HEK293 (cell line): Measurements from ENCODE around the gene LAMA2.

ENCODE experiments used
- CTCF ChIA-PET: fragments of 350-600 bp; formaldehyde crosslinking; extraction: SDS; loops from one replicate; lab custom pipeline; 2021; ENCODE audit warnings: antibody characterized with exemption; lab: Yijun Ruan, JAX
- POLR2A ChIA-PET: fragments of 300-600 bp; formaldehyde crosslinking; extraction: SDS; loops from one replicate; lab custom pipeline; 2020; ENCODE audit warnings: antibody characterized with exemption, inconsistent platforms; lab: Yijun Ruan, JAX
- H3K27ac ChIP-seq: fragments of 200-500 bp; sonication (Bioruptor generic); 2 replicates; pipeline ENCODE4 v1.5.1; 2014; ENCODE audit warnings: low read depth, low read length, control low read depth, inconsistent platforms; ENCODE audit errors: extremely low read depth
- H3K36me3 ChIP-seq, 2 experiments: fragments of 200-500 bp in 1 of 2; sonication (Bioruptor generic) in 1 of 2; 1 replicate in 1 of 2; 2 replicates in 1 of 2; pipeline ENCODE4 v1.5.1; 2014 to 2017; ENCODE audit warnings: inconsistent platforms in 2 of 2, low read length in 2 of 2; ENCODE audit not compliant: control insufficient read depth in 2 of 2, insufficient read depth in 1 of 2
- H3K4me1 ChIP-seq: fragments of 200-500 bp; sonication (Bioruptor generic); 2 replicates; pipeline ENCODE4 v1.5.1; 2014; ENCODE audit warnings: mild to moderate bottlenecking, low read length, inconsistent platforms; ENCODE audit not compliant: control insufficient read depth, insufficient read depth
- H3K4me3 ChIP-seq: 2 replicates; pipeline ENCODE4 v1.5.1; 2011; ENCODE audit warnings: low read depth, mild to moderate bottlenecking, control low read depth, low read length, moderate library complexity
- H3K9me3 ChIP-seq: fragments of 200-500 bp; sonication (Bioruptor generic); 2 replicates; pipeline ENCODE4 v1.5.1; 2014; ENCODE audit warnings: low read depth, low read length, inconsistent platforms; ENCODE audit not compliant: control insufficient read depth, insufficient read depth
- IKZF3 ChIP-seq: fragments of 450-650 bp; IDR thresholded peaks from 2 replicates; pipeline ENCODE4 v1.5.0; 2018; ENCODE audit warnings: missing biosample characterization, mild to moderate bottlenecking, missing genetic modification characterization, moderate library complexity
- MYNN ChIP-seq: fragments of 450-650 bp; formaldehyde crosslinking; IDR thresholded peaks from 2 replicates; pipeline ENCODE4 v1.5.1; 2016; ENCODE audit warnings: missing biosample characterization, missing genetic modification characterization, borderline replicate concordance
- SCRT1 ChIP-seq: fragments of 450-650 bp; formaldehyde crosslinking; IDR thresholded peaks from 2 replicates; pipeline ENCODE4 v1.5.1; 2016; ENCODE audit warnings: missing biosample characterization, missing genetic modification characterization, borderline replicate concordance
- SP7 ChIP-seq: fragments of 450-650 bp; formaldehyde crosslinking; IDR thresholded peaks from 2 replicates; pipeline ENCODE4 v1.5.1; 2016; ENCODE audit warnings: missing biosample characterization, missing genetic modification characterization
- ZBTB26 ChIP-seq: fragments of 450-650 bp; formaldehyde crosslinking; optimal IDR thresholded peaks from 2 replicates; pipeline ENCODE3; 2016; ENCODE audit warnings: missing biosample characterization, mild to moderate bottlenecking, missing genetic modification characterization
- ZNF112 ChIP-seq: fragments of 450-650 bp; formaldehyde crosslinking; IDR thresholded peaks from 2 replicates; pipeline ENCODE4 v1.5.0; 2017; ENCODE audit warnings: missing biosample characterization, missing genetic modification characterization
- ZNF23 ChIP-seq: fragments of 450-650 bp; formaldehyde crosslinking; IDR thresholded peaks from 2 replicates; pipeline ENCODE4 v1.5.1; 2016; ENCODE audit warnings: missing biosample characterization, missing genetic modification characterization, borderline replicate concordance
- ZNF24 ChIP-seq: fragments of 450-650 bp; formaldehyde crosslinking; IDR thresholded peaks from 2 replicates; pipeline ENCODE4 v1.5.1; 2016; ENCODE audit warnings: missing biosample characterization, missing genetic modification characterization
- ZNF311 ChIP-seq: fragments of 450-650 bp; formaldehyde crosslinking; IDR thresholded peaks from 2 replicates; pipeline ENCODE4 v1.5.1; 2017; ENCODE audit warnings: missing biosample characterization, missing genetic modification characterization, borderline replicate concordance
- ZNF324 ChIP-seq: fragments of 450-650 bp; formaldehyde crosslinking; IDR thresholded peaks from 2 replicates; pipeline ENCODE4 v1.5.1; 2016; ENCODE audit warnings: missing biosample characterization, missing genetic modification characterization
- ZNF48 ChIP-seq: fragments of 450-650 bp; formaldehyde crosslinking; IDR thresholded peaks from 2 replicates; pipeline ENCODE4 v1.5.1; 2016; ENCODE audit warnings: missing biosample characterization, missing genetic modification characterization
- ZNF513 ChIP-seq: fragments of 450-650 bp; IDR thresholded peaks from 2 replicates; pipeline ENCODE4 v1.5.1; 2018; ENCODE audit warnings: missing biosample characterization, missing genetic modification characterization
- ZNF585B ChIP-seq: fragments of 450-650 bp; formaldehyde crosslinking; IDR thresholded peaks from 2 replicates; pipeline ENCODE4 v1.5.1; 2016; ENCODE audit warnings: missing biosample characterization, missing genetic modification characterization
- ZNF677 ChIP-seq: fragments of 450-650 bp; IDR thresholded peaks from 2 replicates; pipeline ENCODE4 v1.5.0; 2018; ENCODE audit warnings: missing biosample characterization, mild to moderate bottlenecking, missing genetic modification characterization, moderate library complexity
- ZNF837 ChIP-seq: fragments of 450-650 bp; formaldehyde crosslinking; IDR thresholded peaks from 2 replicates; pipeline ENCODE4 v1.5.1; 2016; ENCODE audit warnings: missing biosample characterization, missing genetic modification characterization
- TF ChIP-seq, protein P1 (sequence below): fragments of 450-650 bp; formaldehyde crosslinking; IDR thresholded peaks from 2 replicates; pipeline ENCODE4 v1.5.1; 2016; ENCODE audit warnings: missing biosample characterization, missing genetic modification characterization
- TF ChIP-seq, protein P2 (sequence below): fragments of 450-650 bp; formaldehyde crosslinking; conservative IDR thresholded peaks from 2 replicates; pipeline ENCODE4 v1.5.1; 2016; ENCODE audit warnings: low read depth, missing biosample characterization, missing genetic modification characterization
- TF ChIP-seq, protein P3 (sequence below): fragments of 450-650 bp; formaldehyde crosslinking; IDR thresholded peaks from 2 replicates; pipeline ENCODE4 v1.5.1; 2017; ENCODE audit warnings: missing biosample characterization, missing genetic modification characterization

The LAMA2 gene

GRCh38 chr6:129188306-129188705 lies 305.4 kb downstream of the LAMA2 start (continued):
- TF ChIP-seq, protein P1, sequence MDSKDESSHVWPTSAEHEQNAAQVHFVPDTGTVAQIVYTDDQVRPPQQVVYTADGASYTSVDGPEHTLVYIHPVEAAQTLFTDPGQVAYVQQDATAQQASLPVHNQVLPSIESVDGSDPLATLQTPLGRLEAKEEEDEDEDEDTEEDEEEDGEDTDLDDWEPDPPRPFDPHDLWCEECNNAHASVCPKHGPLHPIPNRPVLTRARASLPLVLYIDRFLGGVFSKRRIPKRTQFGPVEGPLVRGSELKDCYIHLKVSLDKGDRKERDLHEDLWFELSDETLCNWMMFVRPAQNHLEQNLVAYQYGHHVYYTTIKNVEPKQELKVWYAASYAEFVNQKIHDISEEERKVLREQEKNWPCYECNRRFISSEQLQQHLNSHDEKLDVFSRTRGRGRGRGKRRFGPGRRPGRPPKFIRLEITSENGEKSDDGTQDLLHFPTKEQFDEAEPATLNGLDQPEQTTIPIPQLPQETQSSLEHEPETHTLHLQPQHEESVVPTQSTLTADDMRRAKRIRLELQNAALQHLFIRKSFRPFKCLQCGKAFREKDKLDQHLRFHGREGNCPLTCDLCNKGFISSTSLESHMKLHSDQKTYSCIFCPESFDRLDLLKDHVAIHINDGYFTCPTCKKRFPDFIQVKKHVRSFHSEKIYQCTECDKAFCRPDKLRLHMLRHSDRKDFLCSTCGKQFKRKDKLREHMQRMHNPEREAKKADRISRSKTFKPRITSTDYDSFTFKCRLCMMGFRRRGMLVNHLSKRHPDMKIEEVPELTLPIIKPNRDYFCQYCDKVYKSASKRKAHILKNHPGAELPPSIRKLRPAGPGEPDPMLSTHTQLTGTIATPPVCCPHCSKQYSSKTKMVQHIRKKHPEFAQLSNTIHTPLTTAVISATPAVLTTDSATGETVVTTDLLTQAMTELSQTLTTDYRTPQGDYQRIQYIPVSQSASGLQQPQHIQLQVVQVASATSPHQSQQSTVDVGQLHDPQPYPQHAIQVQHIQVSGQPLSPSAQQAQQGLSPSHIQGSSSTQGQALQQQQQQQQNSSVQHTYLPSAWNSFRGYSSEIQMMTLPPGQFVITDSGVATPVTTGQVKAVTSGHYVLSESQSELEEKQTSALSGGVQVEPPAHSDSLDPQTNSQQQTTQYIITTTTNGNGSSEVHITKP: no peak
- TF ChIP-seq, all 188 proteins: peak for 0

- H3K4me3 ChIP-seq: no peak overlapping the region
- ChIA-PET POLR2A (no interaction called here), CTCF (interaction anchor here (0.7 to 1.2 kb wide), 2 partner anchors 9 to 16 kb away, joined by 3 to 6 read pairs; no protein-coding TSS in a partner anchor)
- H3K9me3 ChIP-seq: no peaks in the 10 kb centered on the region
- H3K36me3 ChIP-seq: no peaks in the 10 kb centered on the region
- no peak overlapping the region for H3K27ac ChIP-seq
- TF ChIP-seq ZNF112 (tag by site-specific recombination): no peak
- no peak for TF ChIP-seq SCRT1 (tag by site-specific recombination)
- TF ChIP-seq, protein P2, sequence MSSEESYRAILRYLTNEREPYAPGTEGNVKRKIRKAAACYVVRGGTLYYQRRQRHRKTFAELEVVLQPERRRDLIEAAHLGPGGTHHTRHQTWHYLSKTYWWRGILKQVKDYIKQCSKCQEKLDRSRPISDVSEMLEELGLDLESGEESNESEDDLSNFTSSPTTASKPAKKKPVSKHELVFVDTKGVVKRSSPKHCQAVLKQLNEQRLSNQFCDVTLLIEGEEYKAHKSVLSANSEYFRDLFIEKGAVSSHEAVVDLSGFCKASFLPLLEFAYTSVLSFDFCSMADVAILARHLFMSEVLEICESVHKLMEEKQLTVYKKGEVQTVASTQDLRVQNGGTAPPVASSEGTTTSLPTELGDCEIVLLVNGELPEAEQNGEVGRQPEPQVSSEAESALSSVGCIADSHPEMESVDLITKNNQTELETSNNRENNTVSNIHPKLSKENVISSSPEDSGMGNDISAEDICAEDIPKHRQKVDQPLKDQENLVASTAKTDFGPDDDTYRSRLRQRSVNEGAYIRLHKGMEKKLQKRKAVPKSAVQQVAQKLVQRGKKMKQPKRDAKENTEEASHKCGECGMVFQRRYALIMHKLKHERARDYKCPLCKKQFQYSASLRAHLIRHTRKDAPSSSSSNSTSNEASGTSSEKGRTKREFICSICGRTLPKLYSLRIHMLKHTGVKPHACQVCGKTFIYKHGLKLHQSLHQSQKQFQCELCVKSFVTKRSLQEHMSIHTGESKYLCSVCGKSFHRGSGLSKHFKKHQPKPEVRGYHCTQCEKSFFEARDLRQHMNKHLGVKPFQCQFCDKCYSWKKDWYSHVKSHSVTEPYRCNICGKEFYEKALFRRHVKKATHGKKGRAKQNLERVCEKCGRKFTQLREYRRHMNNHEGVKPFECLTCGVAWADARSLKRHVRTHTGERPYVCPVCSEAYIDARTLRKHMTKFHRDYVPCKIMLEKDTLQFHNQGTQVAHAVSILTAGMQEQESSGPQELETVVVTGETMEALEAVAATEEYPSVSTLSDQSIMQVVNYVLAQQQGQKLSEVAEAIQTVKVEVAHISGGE (tag by site-specific recombination): no peak
- TF ChIP-seq ZBTB26 (tag by site-specific recombination): no peak
- no peak for TF ChIP-seq ZNF585B (tag by site-specific recombination)
- no peak for TF ChIP-seq ZNF837 (tag by site-specific recombination)
- TF ChIP-seq ZNF24: no peak
- no peak for TF ChIP-seq ZNF677 (tag by site-specific recombination)
- TF ChIP-seq MYNN (tag by site-specific recombination): no peak
- TF ChIP-seq ZNF324 (tag by site-specific recombination): no peak
- TF ChIP-seq ZNF311 (tag by site-specific recombination): no peak
- TF ChIP-seq, protein P3, sequence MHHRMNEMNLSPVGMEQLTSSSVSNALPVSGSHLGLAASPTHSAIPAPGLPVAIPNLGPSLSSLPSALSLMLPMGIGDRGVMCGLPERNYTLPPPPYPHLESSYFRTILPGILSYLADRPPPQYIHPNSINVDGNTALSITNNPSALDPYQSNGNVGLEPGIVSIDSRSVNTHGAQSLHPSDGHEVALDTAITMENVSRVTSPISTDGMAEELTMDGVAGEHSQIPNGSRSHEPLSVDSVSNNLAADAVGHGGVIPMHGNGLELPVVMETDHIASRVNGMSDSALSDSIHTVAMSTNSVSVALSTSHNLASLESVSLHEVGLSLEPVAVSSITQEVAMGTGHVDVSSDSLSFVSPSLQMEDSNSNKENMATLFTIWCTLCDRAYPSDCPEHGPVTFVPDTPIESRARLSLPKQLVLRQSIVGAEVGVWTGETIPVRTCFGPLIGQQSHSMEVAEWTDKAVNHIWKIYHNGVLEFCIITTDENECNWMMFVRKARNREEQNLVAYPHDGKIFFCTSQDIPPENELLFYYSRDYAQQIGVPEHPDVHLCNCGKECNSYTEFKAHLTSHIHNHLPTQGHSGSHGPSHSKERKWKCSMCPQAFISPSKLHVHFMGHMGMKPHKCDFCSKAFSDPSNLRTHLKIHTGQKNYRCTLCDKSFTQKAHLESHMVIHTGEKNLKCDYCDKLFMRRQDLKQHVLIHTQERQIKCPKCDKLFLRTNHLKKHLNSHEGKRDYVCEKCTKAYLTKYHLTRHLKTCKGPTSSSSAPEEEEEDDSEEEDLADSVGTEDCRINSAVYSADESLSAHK: no peak
- TF ChIP-seq SP7 (tag by site-specific recombination): no peak
- no peak for TF ChIP-seq ZNF48
- no peak for TF ChIP-seq IKZF3 (tag by site-specific recombination)
- TF ChIP-seq ZNF513 (tag by site-specific recombination): no peak
- TF ChIP-seq ZNF23 (tag by site-specific recombination): no peak
- H3K4me1 ChIP-seq: peaks cover 16% of the 10 kb centered on the region
Measured at GRCh38 chr6:129188795-129189194, 305.9 kb downstream of the LAMA2 start.
